CD4-positive, alpha-beta T cell (primary cell): Measurements from ENCODE around the gene LBR. TPM values are rescaled to one million over a fixed set of nuclear protein-coding genes. Genes with fewer than 3 reads are reported as not detected.

Experiments used
- ATAC-seq: fragments of 200-7000 bp; cut with Tn5 transposase; one replicate; pipeline ENCODE4 v1.10.0; 2022; ENCODE audit warnings: mild to moderate bottlenecking; ENCODE audit not compliant: poor library complexity
- CTCF ChIA-PET: fragments of 350-600 bp; sonication (Branson Sonifier 250); formaldehyde crosslinking; loops from one replicate; lab custom pipeline; 2021; ENCODE audit warnings: antibody characterized with exemption, inconsistent platforms; lab: Charles Lee
- POLR2A ChIA-PET: fragments of 350-600 bp; sonication (Branson Sonifier 250); formaldehyde crosslinking; loops from one replicate; lab custom pipeline; 2021; ENCODE audit warnings: antibody characterized with exemption, inconsistent platforms; lab: Charles Lee
- DNase-seq, 14 experiments: peaks; one replicate each; pipeline ENCODE4 v3.0.0-alpha.2; 2013 to 2020; ENCODE audit warnings: mixed read lengths in 2 of 14
- H3K27ac ChIP-seq, 2 donors: one replicate each; pipeline versions ENCODE4 v1.5.1 to v1.7.0; 2013; ENCODE audit warnings: low read length in 2 of 2, low read depth in 1 of 2, mild to moderate bottlenecking in 1 of 2
- H3K27me3 ChIP-seq, 2 experiments: 1 replicate in 1 of 2; 2 replicates in 1 of 2; pipeline versions ENCODE4 v1.6.1 to v1.7.0; 2013; ENCODE audit warnings: low read length in 2 of 2, control low read depth in 1 of 2, mild to moderate bottlenecking in 1 of 2, moderate library complexity in 1 of 2; ENCODE audit not compliant: insufficient read depth in 2 of 2, control insufficient read depth in 1 of 2
- H3K36me3 ChIP-seq: one replicate; pipeline ENCODE4 v1.6.1; 2013; ENCODE audit warnings: low read length, control low read depth; ENCODE audit not compliant: insufficient read depth
- H3K4me1 ChIP-seq: one replicate; pipeline ENCODE4 v1.6.1; 2013; ENCODE audit warnings: low read length, control low read depth; ENCODE audit not compliant: insufficient read depth
- H3K4me3 ChIP-seq: one replicate; pipeline ENCODE4 v1.5.1; 2013; ENCODE audit warnings: mild to moderate bottlenecking, low read length, moderate library complexity
- H3K9me3 ChIP-seq, 2 experiments: 1 replicate in 1 of 2; 2 replicates in 1 of 2; pipeline versions ENCODE4 v1.6.1 to v1.7.0; 2013; ENCODE audit warnings: low read length in 2 of 2, mild to moderate bottlenecking in 2 of 2, control low read depth in 1 of 2, moderate library complexity in 1 of 2; ENCODE audit not compliant: control insufficient read depth in 1 of 2, insufficient read depth in 1 of 2
- H3K27ac Mint-ChIP-seq: one replicate; pipeline ENCODE4 v1.8.0; 2020; ENCODE audit warnings: mixed read lengths
- H3K27me3 Mint-ChIP-seq: one replicate; pipeline ENCODE4 v1.8.0; 2021; ENCODE audit warnings: mixed read lengths
- H3K36me3 Mint-ChIP-seq: one replicate; pipeline ENCODE4 v1.8.0; 2021; ENCODE audit warnings: low read depth, mixed read lengths
- H3K4me1 Mint-ChIP-seq: one replicate; pipeline ENCODE4 v1.8.0; 2021; ENCODE audit warnings: low read depth, mixed read lengths
- H3K4me3 Mint-ChIP-seq: one replicate; pipeline ENCODE4 v1.8.0; 2020; ENCODE audit warnings: mild to moderate bottlenecking, mixed read lengths
- H3K9me3 Mint-ChIP-seq: one replicate; pipeline ENCODE4 v1.8.0; 2020; ENCODE audit warnings: mixed read lengths
- intact Hi-C, 2 experiments: fragments of 100-400 bp; cut with DNase I in 1 of 2; cut with micrococcal nuclease in 1 of 2; formaldehyde crosslinking; loops; one replicate each; pipeline versions ENCODE4 v1.15.1 to v1.9.0; 2023 to 2025; cut with DNase I, micrococcal nuclease
- total RNA-seq, 174 experiments: library from RNA in 2 of 174; stranded (reverse) in 2 of 174; gene quantifications; one replicate each; pipeline ENCODE4 v1.2.3 and lab custom pipeline; 2021 to 2026
- TF ChIP-seq, protein P1 (sequence below): fragments of 200-600 bp; IDR thresholded peaks from one replicate; pipeline ENCODE4 v1.8.0; 2022; ENCODE audit warnings: antibody characterized with exemption, mild to moderate bottlenecking

The LBR gene
- total RNA-seq, 2 experiments from 2014 or later: 118 to 129 TPM

DNA sequence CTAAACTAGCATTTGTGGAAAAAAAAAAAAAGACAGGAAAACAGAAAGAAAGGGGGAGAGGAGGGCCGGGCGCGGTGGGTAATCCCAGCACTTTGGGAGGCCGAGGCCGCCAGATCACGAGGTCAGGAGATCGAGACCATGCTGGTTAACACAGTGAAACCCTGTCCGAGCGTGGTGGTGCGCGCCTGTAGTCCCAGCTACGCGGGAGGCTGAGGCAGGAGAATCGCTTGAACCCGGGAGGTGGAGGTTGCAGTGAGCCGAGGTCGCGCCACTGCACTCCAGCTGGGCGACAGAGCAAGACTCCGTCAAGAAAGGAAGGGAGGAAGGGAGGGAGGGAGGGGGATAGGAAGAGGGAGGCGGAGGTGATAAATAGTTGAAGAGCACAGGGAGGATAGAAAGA lies 54.7 kb downstream of the LBR start:
- POLR2A ChIA-PET: no interaction called here
- H3K27me3 Mint-ChIP-seq: no peaks in the 10 kb centered on the region
- intact Hi-C loops: no loop called here

DNA sequence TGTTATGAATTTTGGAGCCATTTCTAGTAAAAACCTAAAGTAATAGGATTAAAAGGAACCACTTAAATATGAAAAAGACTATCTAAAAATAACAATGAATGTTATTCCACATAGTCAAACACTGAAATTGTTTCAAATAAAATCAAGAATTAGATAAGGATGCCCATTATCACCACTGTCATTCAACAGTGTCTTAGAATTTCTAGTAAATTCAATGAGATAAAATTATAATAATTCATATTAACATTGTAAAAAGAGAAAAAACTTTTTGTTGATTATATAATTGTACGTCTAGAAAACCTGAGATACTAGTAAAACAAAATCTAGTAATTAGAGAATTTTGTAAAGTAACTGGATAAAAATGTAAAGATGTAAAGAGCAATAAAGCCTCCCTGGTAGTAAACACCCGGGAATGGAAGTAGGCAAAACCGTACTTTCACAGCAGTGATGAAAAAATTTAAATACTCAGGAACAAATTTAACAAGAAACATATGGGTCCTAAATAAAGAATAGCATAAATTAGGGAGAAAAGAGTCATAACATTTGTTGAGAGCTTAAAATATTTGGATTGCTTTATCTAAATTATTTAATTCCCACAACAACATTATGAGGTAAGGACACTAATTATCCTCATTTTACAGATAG lies 56.4 kb downstream of the LBR start:
- TF ChIP-seq, protein P1, sequence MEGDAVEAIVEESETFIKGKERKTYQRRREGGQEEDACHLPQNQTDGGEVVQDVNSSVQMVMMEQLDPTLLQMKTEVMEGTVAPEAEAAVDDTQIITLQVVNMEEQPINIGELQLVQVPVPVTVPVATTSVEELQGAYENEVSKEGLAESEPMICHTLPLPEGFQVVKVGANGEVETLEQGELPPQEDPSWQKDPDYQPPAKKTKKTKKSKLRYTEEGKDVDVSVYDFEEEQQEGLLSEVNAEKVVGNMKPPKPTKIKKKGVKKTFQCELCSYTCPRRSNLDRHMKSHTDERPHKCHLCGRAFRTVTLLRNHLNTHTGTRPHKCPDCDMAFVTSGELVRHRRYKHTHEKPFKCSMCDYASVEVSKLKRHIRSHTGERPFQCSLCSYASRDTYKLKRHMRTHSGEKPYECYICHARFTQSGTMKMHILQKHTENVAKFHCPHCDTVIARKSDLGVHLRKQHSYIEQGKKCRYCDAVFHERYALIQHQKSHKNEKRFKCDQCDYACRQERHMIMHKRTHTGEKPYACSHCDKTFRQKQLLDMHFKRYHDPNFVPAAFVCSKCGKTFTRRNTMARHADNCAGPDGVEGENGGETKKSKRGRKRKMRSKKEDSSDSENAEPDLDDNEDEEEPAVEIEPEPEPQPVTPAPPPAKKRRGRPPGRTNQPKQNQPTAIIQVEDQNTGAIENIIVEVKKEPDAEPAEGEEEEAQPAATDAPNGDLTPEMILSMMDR: no peak
- ChIA-PET CTCF (no interaction called here), POLR2A (no interaction called here)
- H3K27ac ChIP-seq: no peak overlapping the region
- no peaks in the 10 kb centered on the region for H3K36me3 ChIP-seq
- no peaks in the 10 kb centered on the region for H3K4me1 ChIP-seq
- intact Hi-C loops: no loop called here
- ATAC-seq (no peak), DNase-seq (no peak)
- Mint-ChIP-seq H3K27ac (no peak overlapping the region), H3K27me3 (peaks cover 10% of the 10 kb centered on the region), H3K36me3 (no peaks in the 10 kb centered on the region), H3K4me3 (no peak overlapping the region), H3K9me3 (no peaks in the 10 kb centered on the region), H3K4me1 (no peaks in the 10 kb centered on the region)
- H3K4me3 ChIP-seq: no peak overlapping the region
- H3K9me3 ChIP-seq: no peaks in the 10 kb centered on the region
- H3K27me3 ChIP-seq: no peaks in the 10 kb centered on the region

More for the DNA sequence above, 54.7 kb downstream of the LBR start:
- Histone ChIP-seq H3K36me3 (no peaks in the 10 kb centered on the region), H3K4me3 (no peak overlapping the region), H3K9me3 (no peaks in the 10 kb centered on the region), H3K27me3 (no peaks in the 10 kb centered on the region), H3K27ac (no peak overlapping the region), H3K4me1 (no peaks in the 10 kb centered on the region)
- no peaks in the 10 kb centered on the region for H3K4me1 Mint-ChIP-seq
- TF ChIP-seq, protein P1: no peak
- H3K9me3 Mint-ChIP-seq: no peaks in the 10 kb centered on the region
- no peaks in the 10 kb centered on the region for H3K36me3 Mint-ChIP-seq
- H3K4me3 Mint-ChIP-seq: no peak overlapping the region
- CTCF ChIA-PET: no interaction called here
- ATAC-seq (no peak), DNase-seq (no peak)
- H3K27ac Mint-ChIP-seq: no peak overlapping the region

DNA sequence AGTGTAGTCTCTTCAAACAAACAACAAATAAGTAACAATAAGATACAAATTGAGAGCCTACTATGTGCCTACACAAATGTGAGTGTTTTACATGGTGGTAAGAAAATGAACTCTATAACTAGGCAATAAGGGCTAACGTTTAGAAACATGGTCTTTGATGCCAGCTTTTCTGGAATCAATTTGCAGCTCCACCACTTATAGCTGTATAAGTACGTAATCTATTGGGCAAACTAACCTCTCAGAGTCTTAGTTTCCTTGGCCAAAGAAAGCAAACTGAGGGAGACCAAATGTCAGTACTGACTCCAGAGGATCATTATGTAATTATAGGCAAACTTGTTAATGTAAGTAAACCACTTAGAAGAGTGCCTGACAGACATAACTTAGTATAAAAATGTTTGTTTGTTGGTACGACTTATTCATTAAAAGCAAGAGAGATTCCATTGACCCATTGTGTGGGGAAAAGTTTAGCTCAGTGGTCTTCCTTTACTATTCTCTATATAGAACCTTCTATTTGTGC lies 59.7 kb downstream of the LBR start:
- TF ChIP-seq, protein P1: no peak
- Histone ChIP-seq H3K4me3 (no peak overlapping the region), H3K36me3 (no peaks in the 10 kb centered on the region), H3K27me3 (no peaks in the 10 kb centered on the region), H3K27ac (no peak overlapping the region), H3K4me1 (no peaks in the 10 kb centered on the region), H3K9me3 (no peaks in the 10 kb centered on the region)
- Mint-ChIP-seq H3K9me3 (no peaks in the 10 kb centered on the region), H3K4me3 (no peak overlapping the region), H3K27me3 (peaks cover 17% of the 10 kb centered on the region), H3K36me3 (no peaks in the 10 kb centered on the region), H3K4me1 (no peaks in the 10 kb centered on the region), H3K27ac (no peak overlapping the region)
- ATAC-seq: no peak
- intact Hi-C loops: no loop called here
- DNase-seq: no peak
- CTCF ChIA-PET: no interaction called here
- POLR2A ChIA-PET: no interaction called here
